PC-3 (cell line): ENCODE results near the gene C2CD3.

ENCODE experiments used
- CTCF ChIP-seq: fragments of 300-600 bp; sonication (generic); conservative IDR thresholded peaks from 2 replicates; pipeline ENCODE4 v1.5.1; 2017; ENCODE audit warnings: antibody characterized with exemption, low read depth, mild to moderate bottlenecking, low read length
- EZH2 ChIP-seq: fragments of 300-600 bp; sonication (generic); IDR thresholded peaks from one replicate; pipeline ENCODE4 v1.6.1; 2017; ENCODE audit warnings: antibody characterized with exemption, mild to moderate bottlenecking, low read length; ENCODE audit not compliant: unreplicated experiment

- TF ChIP-seq CTCF = no peak
- no peak for TF ChIP-seq EZH2
Measured at GRCh38 chr11:74168838-74169237, 2.0 kb downstream of the C2CD3 start.
